Sigmoid colon (tissue), 4 donors: Measurements from ENCODE around the gene ZCCHC24.

Experiments
- CTCF ChIP-seq, 4 experiments: fragments of 450-650 bp in 3 of 4; fragments of 200-600 bp in 1 of 4; IDR thresholded peaks; one replicate each; pipeline ENCODE4 v1.5.1; 2016 to 2019; ENCODE audit warnings: antibody characterized with exemption in 4 of 4, mild to moderate bottlenecking in 3 of 4, moderate library complexity in 2 of 4
- EP300 ChIP-seq, 4 donors: sonication (generic); formaldehyde crosslinking; IDR thresholded peaks; one replicate each; pipeline ENCODE4 v1.6.1; 2017; ENCODE audit warnings: antibody characterized with exemption in 4 of 4
- POLR2A ChIP-seq, 2 donors: fragments of 450-650 bp; IDR thresholded peaks; one replicate each; pipeline ENCODE4 v1.6.1; 2016; ENCODE audit warnings: antibody characterized with exemption in 2 of 2, mild to moderate bottlenecking in 2 of 2, moderate library complexity in 2 of 2
- POLR2AphosphoS5 ChIP-seq, 4 donors: sonication (generic); formaldehyde crosslinking; IDR thresholded peaks; one replicate each; pipeline ENCODE4 v1.6.1; 2017; ENCODE audit warnings: antibody characterized with exemption in 4 of 4

- TF ChIP-seq CTCF (IDR thresholded peaks at IDR 0.05) = peak; percentile 94 to 99 (median 96)
- no peak for TF ChIP-seq POLR2A (IDR thresholded peaks at IDR 0.05)
- peak; percentile 79 to 90 (median 86) for TF ChIP-seq POLR2AphosphoS5 (IDR thresholded peaks at IDR 0.05)
- TF ChIP-seq EP300 (IDR thresholded peaks at IDR 0.05) = no peak
Observed at GRCh38 chr10:79347226-79347893, 98.1 kb downstream of the ZCCHC24 start, which contains the start of gene PPIF.
